B cell (primary cell): Measurements from ENCODE around the gene THRA. TPM values are rescaled to one million over a fixed set of nuclear protein-coding genes. Genes with fewer than 3 reads are reported as not detected.
A peak's percentile ranks its signal among the peaks of the same experiment; 100 is the strongest.

ENCODE experiments used
- ATAC-seq: fragments of 200-7000 bp; cut with Tn5 transposase; one replicate; pipeline ENCODE4 v1.10.0; 2021; ENCODE audit warnings: low read depth, mild to moderate bottlenecking, moderate number of reproducible peaks, moderate library complexity
- CTCF ChIA-PET: fragments of 350-600 bp; sonication (Branson Sonifier 250); formaldehyde crosslinking; loops from one replicate; lab custom pipeline; 2021; ENCODE audit warnings: antibody characterized with exemption, inconsistent platforms; lab: Charles Lee
- POLR2A ChIA-PET: fragments of 350-600 bp; sonication (Branson Sonifier 250); formaldehyde crosslinking; loops from one replicate; lab custom pipeline; 2021; ENCODE audit warnings: antibody characterized with exemption; lab: Charles Lee
- DNase-seq: peaks from one replicate; pipeline ENCODE4 v3.0.0; 2013
- H2AFZ ChIP-seq: 2 replicates; pipeline ENCODE4 v1.6.1; 2012; ENCODE audit warnings: mild to moderate bottlenecking, low read depth, low read length; ENCODE audit not compliant: insufficient read depth, poor library complexity, severe bottlenecking
- H3K27ac ChIP-seq, 2 donors: 1 replicate in 1 of 2; 2 replicates in 1 of 2; pipeline ENCODE4 v1.5.1; 2012 to 2013; ENCODE audit warnings: low read length in 2 of 2, mild to moderate bottlenecking in 2 of 2, moderate library complexity in 1 of 2
- H3K27me3 ChIP-seq, 4 experiments: fragments of 200-600 bp in 1 of 4; sonication (generic) in 1 of 4; replicated peaks in 1 of 4; 1 replicate in 2 of 4; 2 replicates in 2 of 4; pipeline versions ENCODE4 v1.6.1 to v1.7.0; 2013 to 2016; ENCODE audit warnings: low read length in 3 of 4, mild to moderate bottlenecking in 2 of 4, mixed read lengths in 1 of 4, moderate library complexity in 1 of 4; ENCODE audit not compliant: insufficient read depth in 4 of 4, control insufficient read depth in 3 of 4; ENCODE audit errors: control extremely low read depth in 1 of 4
- H3K36me3 ChIP-seq, 2 experiments: replicated peaks in 1 of 2; 1 replicate in 1 of 2; 2 replicates in 1 of 2; pipeline versions ENCODE4 v1.6.1 to v1.7.1; 2013; ENCODE audit warnings: low read length in 1 of 2; ENCODE audit not compliant: insufficient read depth in 2 of 2, control insufficient read depth in 1 of 2; ENCODE audit errors: control extremely low read depth in 1 of 2, extremely low read depth in 1 of 2
- H3K4me1 ChIP-seq, 2 donors: fragments of 200-600 bp in 1 of 2; sonication (generic) in 1 of 2; 1 replicate in 1 of 2; 2 replicates in 1 of 2; pipeline versions ENCODE4 v1.5.1 to v1.6.1; 2013 to 2017; ENCODE audit warnings: low read length in 2 of 2; ENCODE audit not compliant: control insufficient read depth in 2 of 2, insufficient read depth in 2 of 2
- H3K4me2 ChIP-seq: replicated peaks from 2 replicates; pipeline ENCODE3; 2012; ENCODE audit warnings: mild to moderate bottlenecking, low read depth, low read length; ENCODE audit not compliant: poor library complexity, severe bottlenecking
- H3K4me3 ChIP-seq, 5 experiments: fragments of 200-600 bp in 1 of 5; sonication (generic) in 1 of 5; 1 replicate in 3 of 5; 2 replicates in 2 of 5; pipeline versions ENCODE4 v1.5.1 to v1.7.0; 2011 to 2016; ENCODE audit warnings: low read length in 4 of 5, mild to moderate bottlenecking in 4 of 5, low read depth in 2 of 5, control low read depth in 1 of 5, moderate library complexity in 1 of 5; ENCODE audit not compliant: insufficient read depth in 1 of 5; ENCODE audit errors: control extremely low read depth in 1 of 5, extremely low read depth in 1 of 5
- H3K79me2 ChIP-seq: fragments of 200-600 bp; sonication (generic); one replicate; pipeline ENCODE4 v1.6.0; 2016; ENCODE audit warnings: low read length; ENCODE audit not compliant: control insufficient read depth, insufficient read depth
- H3K9ac ChIP-seq: fragments of 200-600 bp; sonication (generic); 2 replicates; pipeline ENCODE4 v1.6.1; 2017; ENCODE audit warnings: mild to moderate bottlenecking, low read length, moderate library complexity
- H3K9me3 ChIP-seq, 3 donors: one replicate each; pipeline versions ENCODE4 v1.6.1 to v1.7.1; 2013; ENCODE audit warnings: low read length in 2 of 3; ENCODE audit not compliant: control insufficient read depth in 2 of 3, insufficient read depth in 1 of 3; ENCODE audit errors: control extremely low read depth in 1 of 3
- H4K20me1 ChIP-seq: 2 replicates; pipeline ENCODE4 v1.6.0; 2012; ENCODE audit warnings: mild to moderate bottlenecking, low read length; ENCODE audit not compliant: insufficient read depth, control insufficient read depth, poor library complexity, severe bottlenecking
- H3K27ac Mint-ChIP-seq: one replicate; pipeline ENCODE4 v1.8.0; 2021; ENCODE audit warnings: mixed read lengths
- H3K27me3 Mint-ChIP-seq: one replicate; pipeline ENCODE4 v1.8.0; 2021; ENCODE audit warnings: mixed read lengths
- H3K4me1 Mint-ChIP-seq: one replicate; pipeline ENCODE4 v1.8.0; 2021; ENCODE audit warnings: mixed read lengths
- H3K4me3 Mint-ChIP-seq: one replicate; pipeline ENCODE4 v1.8.0; 2021; ENCODE audit warnings: mixed read lengths
- H3K9me3 Mint-ChIP-seq: one replicate; pipeline ENCODE4 v1.8.0; 2022; ENCODE audit warnings: mixed read lengths; ENCODE audit not compliant: insufficient read depth
- CTCF ChIP-seq: fragments of 200-600 bp; IDR thresholded peaks from one replicate; pipeline ENCODE4 v1.8.0; 2022; ENCODE audit warnings: antibody characterized with exemption, mild to moderate bottlenecking
- EZH2 ChIP-seq: IDR thresholded peaks from 2 replicates; pipeline ENCODE4 v1.6.1; 2012; ENCODE audit warnings: borderline replicate concordance, low read depth, mild to moderate bottlenecking, moderate library complexity, low read length; ENCODE audit not compliant: insufficient read depth, poor library complexity, severe bottlenecking
- WGBS: methylation state at CpG from one replicate; pipeline ENCODE4 v1.1.5; 2013; ENCODE audit warnings: missing lambda C conversion rate; ENCODE audit not compliant: insufficient coverage; 5-methylcytosine and 5-hydroxymethylcytosine counted together
- intact Hi-C: fragments of 100-400 bp; cut with micrococcal nuclease; formaldehyde crosslinking; loops from one replicate; pipeline ENCODE4 v1.10.0; 2022
- polyA plus RNA-seq: library from polyadenylated mRNA; depleted of rRNA; stranded (reverse); fragments of >200 nt; gene quantifications from 2 replicates; pipeline ENCODE4 v1.2.3, GENCODE V29; 2012
- total RNA-seq, 2 donors: library from RNA; stranded (reverse); fragments of 120-200 nt in 1 of 2; gene quantifications; 1 replicate in 1 of 2; 2 replicates in 1 of 2; pipeline versions ENCODE4 v1.2.3 to v1.2.4, GENCODE V29; 2013 to 2022

THRA gene
- total and polyA plus RNA-seq, 2 donors (not counting 1 experiment from before 2014, with no cell fraction given), result 8.0 to 17.1 TPM

GRCh38 chr17:40108970-40109824 is 46.4 kb downstream of the THRA start:
- peaks cover 59 to 63% of the 10 kb centered on the region in 2 donors for H3K4me1 ChIP-seq
- no peaks in the 10 kb centered on the region for H3K36me3 ChIP-seq
- H3K27ac ChIP-seq, result no peak overlapping the region
- no peaks in the 10 kb centered on the region for H3K27me3 Mint-ChIP-seq
- H3K9me3 ChIP-seq, result no peaks in the 10 kb centered on the region
- peaks cover 72% of the 10 kb centered on the region for H3K4me1 Mint-ChIP-seq
- intact Hi-C loops, result loop anchor here (1.0 kb wide), 1 partner anchor 9 kb away; the partner anchor contains the start of gene NR1D1
- POLR2A ChIA-PET, result interaction anchor here (0.7 to 3.5 kb wide), 2 partner anchors 10 to 221 kb away, joined by 9 to 31 read pairs; partner anchors contain the start of gene NR1D1
- no peak overlapping the region for H3K4me3 Mint-ChIP-seq
- H3K9me3 Mint-ChIP-seq, result no peaks in the 10 kb centered on the region
- WGBS, result 99% methylated on average over 6 of the region's 9 CpGs
- no peak for TF ChIP-seq CTCF
- TF ChIP-seq EZH2, result no peak
- H3K4me2 ChIP-seq, result peak overlapping the region; percentile 69
- H3K4me3 ChIP-seq, result no peak overlapping the region
- no peak for DNase-seq
- H3K9ac ChIP-seq, result no peak overlapping the region
- H2AFZ ChIP-seq, result no peak overlapping the region
- no peaks in the 10 kb centered on the region for H3K27me3 ChIP-seq
- no peaks in the 10 kb centered on the region for H3K79me2 ChIP-seq
- H3K27ac Mint-ChIP-seq, result no peak overlapping the region
- no peak for ATAC-seq
- CTCF ChIA-PET, result interaction anchor here (0.7 to 9.0 kb wide), 9 partner anchors 8 to 83 kb away, joined by 3 to 204 read pairs (median 85); partner anchors contain the start of genes NR1D1 and THRA
- H4K20me1 ChIP-seq, result no peaks in the 10 kb centered on the region
